Transverse colon (tissue), 3 donors: ENCODE results near the gene HOGA1.

Source experiments
- CTCF ChIP-seq, 5 experiments: fragments of 200-600 bp in 3 of 5; fragments of 450-650 bp in 2 of 5; sonication (generic) in 3 of 5; IDR thresholded peaks; 1 replicate in 2 of 5; 2 replicates in 3 of 5; pipeline ENCODE4 v1.5.1; 2016 to 2017; ENCODE audit warnings: antibody characterized with exemption in 5 of 5, inconsistent platforms in 3 of 5, mild to moderate bottlenecking in 2 of 5, moderate library complexity in 1 of 5
- EP300 ChIP-seq: sonication (generic); formaldehyde crosslinking; IDR thresholded peaks from one replicate; pipeline ENCODE4 v1.6.1; 2017; ENCODE audit warnings: antibody characterized with exemption, low read depth

GRCh38 chr10:97540669-97541500 is 43.3 kb upstream of the HOGA1 start:
- TF ChIP-seq CTCF (IDR thresholded peaks at IDR 0.05), result no peak
- no peak for TF ChIP-seq EP300
